Neuron (in vitro differentiated cells): ENCODE results near the gene CGAS.
"Not testable (repeated sequence)": the region's sequence is repeated elsewhere in the genome, so short reads cannot be mapped to it uniquely, and the experiment has no call there.

Experiments
- H2AFZ ChIP-seq: one replicate; pipeline ENCODE4 v1.6.1; 2013; ENCODE audit warnings: low read depth, mild to moderate bottlenecking, inconsistent platforms, low read length, moderate library complexity
- H3K27me3 ChIP-seq: one replicate; pipeline ENCODE4 v1.6.1; 2013; ENCODE audit warnings: low read length; ENCODE audit not compliant: insufficient read depth
- H3K36me3 ChIP-seq: one replicate; pipeline ENCODE4 v1.6.1; 2013; ENCODE audit warnings: low read length; ENCODE audit not compliant: insufficient read depth
- H3K4me1 ChIP-seq: one replicate; pipeline ENCODE4 v1.6.1; 2013; ENCODE audit warnings: low read length; ENCODE audit not compliant: insufficient read depth
- H3K4me3 ChIP-seq: 2 replicates; pipeline ENCODE4 v1.5.1; 2013; ENCODE audit warnings: mild to moderate bottlenecking, low read length, moderate library complexity
- H3K9me3 ChIP-seq: one replicate; pipeline ENCODE4 v1.6.1; 2013; ENCODE audit warnings: low read length

CGAS gene

GRCh38 chr6:73389854-73390253 lies 62.2 kb downstream of the CGAS start:
- Histone ChIP-seq H3K36me3 (no peaks in the 10 kb centered on the region), H3K4me1 (no peaks in the 10 kb centered on the region), H2AFZ (no peak overlapping the region), H3K4me3 (no peak overlapping the region), H3K9me3 (no peaks in the 10 kb centered on the region), H3K27me3 (no peaks in the 10 kb centered on the region)

DNA sequence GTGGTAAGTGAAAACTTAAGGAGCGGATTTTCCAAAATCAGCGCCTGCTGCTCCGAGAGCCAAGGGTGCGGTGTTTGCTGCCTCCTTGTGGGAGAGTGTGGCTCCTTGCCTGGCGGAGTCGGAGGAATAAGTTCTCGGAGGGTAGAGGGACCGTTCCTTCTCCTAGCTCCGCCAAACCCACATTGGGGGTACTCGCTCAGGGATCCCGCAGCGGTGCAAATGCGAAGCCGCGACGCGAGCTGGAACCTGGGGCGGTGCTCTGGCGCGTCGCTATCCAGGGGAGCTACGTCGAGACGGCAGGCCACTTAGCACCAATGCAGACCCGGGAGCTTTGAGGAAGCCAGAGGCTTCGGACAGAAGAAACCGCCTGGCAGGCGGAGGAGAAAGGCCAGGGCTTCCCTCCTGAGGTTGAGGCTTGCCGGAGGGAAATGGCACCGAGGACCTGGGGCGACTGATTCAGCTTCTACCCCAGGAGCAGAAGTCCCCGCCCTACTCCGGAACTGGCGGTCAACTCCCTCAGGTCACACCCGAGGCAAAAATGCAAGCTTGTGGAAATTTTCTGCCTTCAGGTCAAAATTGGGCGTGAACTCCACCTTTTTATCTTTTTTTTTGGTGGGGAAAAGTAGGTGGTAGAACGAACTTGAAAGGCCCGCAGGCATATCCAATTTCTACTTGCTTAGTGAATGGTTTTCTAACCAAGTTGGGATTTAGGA lies 63.1 kb downstream of the CGAS start:
- Histone ChIP-seq H3K36me3 (no peaks in the 10 kb centered on the region), H2AFZ (peak overlapping the region; percentile 75), H3K9me3 (no peaks in the 10 kb centered on the region), H3K4me1 (no peaks in the 10 kb centered on the region), H3K27me3 (no peaks in the 10 kb centered on the region), H3K4me3 (peak overlapping the region; percentile 45)

- Histone ChIP-seq H3K4me1 (no peaks in the 10 kb centered on the region), H3K36me3 (no peaks in the 10 kb centered on the region), H3K4me3 (peak overlapping the region; percentile 45), H3K9me3 (no peaks in the 10 kb centered on the region), H3K27me3 (no peaks in the 10 kb centered on the region), H2AFZ (peak overlapping the region; percentile 75)
These were observed 63.7 kb downstream of the CGAS start for GRCh38 chr6:73388433-73388799.

DNA sequence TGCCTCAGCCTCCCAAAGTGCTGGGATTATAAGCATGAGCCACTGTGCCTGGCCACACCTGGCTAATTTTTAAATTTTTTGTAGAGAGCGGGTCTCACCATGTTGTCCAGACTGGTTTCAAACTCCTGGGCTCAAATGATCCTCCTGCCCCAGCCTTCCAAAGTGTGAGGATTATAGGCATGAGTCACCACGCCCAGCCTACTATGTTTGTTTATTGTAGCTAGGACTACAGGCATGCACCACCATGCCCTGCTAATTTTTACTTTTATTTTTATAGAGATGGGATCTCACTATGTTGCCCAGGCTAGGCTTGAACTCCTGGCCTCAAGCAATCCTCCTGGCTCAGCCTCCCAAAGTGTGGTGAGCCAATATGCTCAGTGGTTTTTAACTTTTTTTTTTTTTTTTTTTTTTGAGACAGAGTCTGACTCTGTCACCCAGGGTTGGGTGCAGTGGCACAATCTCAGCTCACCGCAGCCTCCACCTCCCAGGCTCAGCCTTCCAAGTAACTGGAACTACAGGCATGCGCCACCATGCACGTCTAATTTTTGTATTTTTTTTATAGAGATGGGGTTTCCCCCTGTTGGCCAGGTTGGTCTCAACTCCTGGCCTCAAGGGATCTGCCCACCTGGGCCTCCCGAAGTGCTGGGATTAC lies 69.5 kb downstream of the CGAS start:
- H3K27me3 ChIP-seq, result no peaks in the 10 kb centered on the region
- no peaks in the 10 kb centered on the region for H3K9me3 ChIP-seq
- H3K4me1 ChIP-seq, result no peaks in the 10 kb centered on the region
- no peak overlapping the region for H2AFZ ChIP-seq
- no peaks in the 10 kb centered on the region for H3K36me3 ChIP-seq
- no peak overlapping the region for H3K4me3 ChIP-seq

GRCh38 chr6:73381531-73381930 lies 70.6 kb downstream of the CGAS start:
- H3K9me3 ChIP-seq, H3K36me3 ChIP-seq, H3K27me3 ChIP-seq, H3K4me3 ChIP-seq, H2AFZ ChIP-seq, H3K4me1 ChIP-seq: not testable (repeated sequence)

DNA sequence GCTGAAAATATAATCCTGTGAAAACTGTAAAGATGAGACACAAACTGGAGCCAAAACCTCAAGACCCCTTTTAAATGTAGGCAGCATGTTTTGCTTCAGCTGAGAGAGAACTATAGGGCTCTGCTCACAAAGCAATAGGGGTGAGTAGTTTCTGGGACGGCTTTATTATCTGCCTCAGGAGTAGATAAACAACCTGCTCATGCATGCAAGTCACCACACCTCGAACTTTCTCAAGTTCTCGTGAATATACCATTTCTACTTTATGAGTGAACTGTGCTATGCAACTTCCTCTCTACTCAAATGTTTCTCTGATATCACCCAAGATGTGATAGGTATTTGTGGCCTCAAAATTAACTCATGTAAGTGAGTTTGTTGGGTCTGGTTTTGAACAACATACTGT lies 74.9 kb downstream of the CGAS start:
- no peak overlapping the region for H3K4me3 ChIP-seq
- no peak overlapping the region for H2AFZ ChIP-seq
- H3K4me1 ChIP-seq, result no peaks in the 10 kb centered on the region
- no peaks in the 10 kb centered on the region for H3K27me3 ChIP-seq
- no peaks in the 10 kb centered on the region for H3K9me3 ChIP-seq
- H3K36me3 ChIP-seq, result no peaks in the 10 kb centered on the region

DNA sequence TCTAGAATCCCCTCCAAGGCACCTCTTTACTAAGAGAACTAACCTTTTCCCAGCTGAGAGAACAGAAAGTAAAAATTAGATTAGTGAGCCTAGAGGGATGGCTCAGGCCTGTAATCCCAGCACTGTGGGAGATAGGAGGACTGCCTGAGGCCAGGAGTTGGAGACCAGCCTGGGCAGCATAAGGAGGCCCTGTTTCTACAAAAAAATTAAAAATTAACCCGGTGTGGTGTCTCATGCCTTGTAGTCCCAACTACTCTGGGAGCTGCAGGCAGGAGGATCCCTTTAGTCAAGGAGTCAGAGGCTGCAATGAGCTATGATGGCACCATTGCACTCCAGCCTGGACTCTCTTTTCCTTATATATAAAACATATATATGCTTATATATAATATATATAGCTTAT lies 76.9 kb downstream of the CGAS start:
- H3K4me1 ChIP-seq, result no peaks in the 10 kb centered on the region
- no peaks in the 10 kb centered on the region for H3K9me3 ChIP-seq
- no peak overlapping the region for H2AFZ ChIP-seq
- no peaks in the 10 kb centered on the region for H3K36me3 ChIP-seq
- no peak overlapping the region for H3K4me3 ChIP-seq
- H3K27me3 ChIP-seq, result no peaks in the 10 kb centered on the region
